Measurements from ENCODE around the gene GTF3C2. TPM values are rescaled to one million over a fixed set of nuclear protein-coding genes. Genes with fewer than 3 reads are reported as not detected.
"Not testable (repeated sequence)": the region's sequence is repeated elsewhere in the genome, so short reads cannot be mapped to it uniquely, and the experiment has no call there.

GTF3C2 gene
- total RNA-seq, 5 donors from 2014 or later (not counting 1 experiment from before 2014, with no cell fraction given) = 69.8 to 89.9 (median 82.1) TPM

GRCh38 chr2:27323596-27324285 lies 32.8 kb downstream of the GTF3C2 start:
- Mint-ChIP-seq H3K36me3 (peaks cover 31% of the 10 kb centered on the region), H3K27me3 (no peaks in the 10 kb centered on the region), H3K4me1 (peaks cover 20 to 32% (median 20%) of the 10 kb centered on the region in 3 donors), H3K9me3 (no peaks in the 10 kb centered on the region), H3K27ac (peak overlapping the region; percentile 96 to 97), H3K4me3 (peak overlapping the region; percentile 97 to 99 (median 98))
- no CpG with 5 or more reads among the region's 5 CpGs for WGBS (ENCODE audit: insufficient coverage)
- DNase-seq (no peak), ATAC-seq (replicated peaks in 1 of 4) (peak in 3 of 4 experiments; percentile 2 to 7 (median 2))
- no peaks in the 10 kb centered on the region for H3K27me3 ChIP-seq (replicated peaks in 1 of 2; ENCODE audit: control insufficient read depth in 2 of 2, extremely low read depth in 1 of 2, insufficient read depth in 2 of 2, low read length in 1 of 2)
- peaks cover 4 to 24% of the 10 kb centered on the region in 2 donors for H3K36me3 ChIP-seq (ENCODE audit: control insufficient read depth in 2 of 2, extremely low read depth in 1 of 2, insufficient read depth in 1 of 2, low read length in 1 of 2)
- H3K9me3 ChIP-seq = no peaks in the 10 kb centered on the region
- peak overlapping the region; percentile 82 to 87 for H3K4me3 ChIP-seq (ENCODE audit: control insufficient read depth in 1 of 2, extremely low read depth in 1 of 2, low read length in 1 of 2)
- peak overlapping the region; percentile 93 for H3K27ac ChIP-seq (ENCODE audit: low read length)
- H3K4me1 ChIP-seq (ENCODE audit: control insufficient read depth in 1 of 2, extremely low read depth in 1 of 2, insufficient read depth in 2 of 2, low read length in 2 of 2) = peaks cover 10 to 16% of the 10 kb centered on the region in 2 experiments
- ChIA-PET POLR2A (interaction anchor here (0.5 to 1.6 kb wide), 2 partner anchors 19 to 97 kb away, joined by 3 to 4 read pairs; no protein-coding TSS in a partner anchor), CTCF (interaction anchor here in 1 of 2 donors (0.6 to 0.7 kb wide), 2 partner anchors 21 to 36 kb away, joined by 5 read pairs; no protein-coding TSS in a partner anchor)

- ChIA-PET POLR2A (interaction anchor here (0.5 to 1.6 kb wide), 4 partner anchors 20 to 96 kb away, joined by 3 to 4 read pairs (median 4); no protein-coding TSS in a partner anchor), CTCF (interaction anchor here in 1 of 2 donors (0.6 to 0.9 kb wide), 4 partner anchors 20 to 1244 kb away, joined by 3 to 5 read pairs (median 4); no protein-coding TSS in a partner anchor)
- 1% methylated on average over 23 of the region's 39 CpGs for WGBS (ENCODE audit: insufficient coverage)
Measured at GRCh38 chr2:27322766-27323595, 33.6 kb downstream of the GTF3C2 start, which contains the start of gene MPV17. Gene MPV17, minus strand, starts transcription at chr2:27323097. Its CDS starts 580 bp downstream, at chr2:27322517.

GRCh38 chr2:27322301-27322765 lies 34.2 kb downstream of the GTF3C2 start:
- ATAC-seq (replicated peaks in 1 of 4) (peak in 2 of 4 experiments; percentile 4 to 10), DNase-seq (peak in 7 of 35 experiments; percentile 6 to 28 (median 8))
- Histone ChIP-seq H3K27ac (ENCODE audit: low read length) (peak overlapping the region; percentile 93), H3K9me3 (no peaks in the 10 kb centered on the region), H3K27me3 (replicated peaks in 1 of 2; ENCODE audit: control insufficient read depth in 2 of 2, extremely low read depth in 1 of 2, insufficient read depth in 2 of 2, low read length in 1 of 2) (no peaks in the 10 kb centered on the region), H3K4me3 (ENCODE audit: control insufficient read depth in 1 of 2, extremely low read depth in 1 of 2, low read length in 1 of 2) (peak overlapping the region; percentile 82 to 87), H3K36me3 (ENCODE audit: control insufficient read depth in 2 of 2, extremely low read depth in 1 of 2, insufficient read depth in 1 of 2, low read length in 1 of 2) (peaks cover 4 to 15% of the 10 kb centered on the region in 2 donors), H3K4me1 (ENCODE audit: control insufficient read depth in 1 of 2, extremely low read depth in 1 of 2, insufficient read depth in 2 of 2, low read length in 2 of 2) (peaks cover 10 to 16% of the 10 kb centered on the region in 2 experiments)
- no peaks in the 10 kb centered on the region for H3K9me3 Mint-ChIP-seq
- H3K4me3 Mint-ChIP-seq = peak overlapping the region; percentile 97 to 99 (median 98)
- WGBS (ENCODE audit: insufficient coverage) = 0% methylated on average over 1 of the region's 10 CpGs
- H3K4me1 Mint-ChIP-seq = peaks cover 20 to 32% (median 20%) of the 10 kb centered on the region in 3 donors
- H3K27me3 Mint-ChIP-seq = no peaks in the 10 kb centered on the region
- peak overlapping the region; percentile 96 to 97 for H3K27ac Mint-ChIP-seq
- CTCF ChIA-PET = interaction anchor here in 1 of 2 donors (0.6 to 0.9 kb wide), 3 partner anchors 19 to 1245 kb away, joined by 3 to 4 read pairs (median 3); no protein-coding TSS in a partner anchor
- POLR2A ChIA-PET = interaction anchor here in 1 of 2 donors (0.5 to 1.0 kb wide), 2 partner anchors 58 to 255 kb away, joined by 3 to 4 read pairs; no protein-coding TSS in a partner anchor
- H3K36me3 Mint-ChIP-seq = peaks cover 23% of the 10 kb centered on the region

More at GRCh38 chr2:27322766-27323595, 33.6 kb downstream of the GTF3C2 start, which contains the start of gene MPV17:
- peak; percentile 96 to 99 (median 98) for ATAC-seq (replicated peaks in 1 of 4)
- Histone ChIP-seq H3K36me3 (ENCODE audit: control insufficient read depth in 2 of 2, extremely low read depth in 1 of 2, insufficient read depth in 1 of 2, low read length in 1 of 2) (peaks cover 4 to 18% of the 10 kb centered on the region in 2 donors), H3K9me3 (no peaks in the 10 kb centered on the region), H3K27me3 (replicated peaks in 1 of 2; ENCODE audit: control insufficient read depth in 2 of 2, extremely low read depth in 1 of 2, insufficient read depth in 2 of 2, low read length in 1 of 2) (no peaks in the 10 kb centered on the region), H3K4me1 (ENCODE audit: control insufficient read depth in 1 of 2, extremely low read depth in 1 of 2, insufficient read depth in 2 of 2, low read length in 2 of 2) (peaks cover 10 to 16% of the 10 kb centered on the region in 2 experiments), H3K4me3 (ENCODE audit: control insufficient read depth in 1 of 2, extremely low read depth in 1 of 2, low read length in 1 of 2) (peak within 1 kb of the TSS; percentile 82 to 87), H3K27ac (ENCODE audit: low read length) (peak within 1 kb of the TSS; percentile 93)
- DNase-seq = peak; percentile 67 to 91 (median 82)
- peaks cover 24% of the 10 kb centered on the region for H3K36me3 Mint-ChIP-seq
- peak within 1 kb of the TSS; percentile 97 to 99 (median 98) for H3K4me3 Mint-ChIP-seq
- H3K9me3 Mint-ChIP-seq = no peaks in the 10 kb centered on the region
- H3K27ac Mint-ChIP-seq = peak within 1 kb of the TSS; percentile 96 to 97
- no peaks in the 10 kb centered on the region for H3K27me3 Mint-ChIP-seq
- peaks cover 20 to 32% (median 20%) of the 10 kb centered on the region in 3 donors for H3K4me1 Mint-ChIP-seq

- Histone ChIP-seq H3K27me3 (replicated peaks in 1 of 2; ENCODE audit: control insufficient read depth in 2 of 2, extremely low read depth in 1 of 2, insufficient read depth in 2 of 2, low read length in 1 of 2) (no peaks in the 10 kb centered on the region), H3K36me3 (ENCODE audit: control insufficient read depth in 2 of 2, extremely low read depth in 1 of 2, insufficient read depth in 1 of 2, low read length in 1 of 2) (peaks cover 3 to 14% of the 10 kb centered on the region in 2 donors), H3K9me3 (no peaks in the 10 kb centered on the region), H3K4me1 (ENCODE audit: control insufficient read depth in 1 of 2, extremely low read depth in 1 of 2, insufficient read depth in 2 of 2, low read length in 2 of 2) (peaks cover 10 to 16% of the 10 kb centered on the region in 2 experiments), H3K27ac (ENCODE audit: low read length) (no peak overlapping the region), H3K4me3 (ENCODE audit: control insufficient read depth in 1 of 2, extremely low read depth in 1 of 2, low read length in 1 of 2) (no peak overlapping the region)
- 78% methylated on average over 6 of the region's 8 CpGs for WGBS (ENCODE audit: insufficient coverage)
- H3K4me3 Mint-ChIP-seq = peak overlapping the region in 2 of 3 donors; percentile 35 to 99
- CTCF ChIA-PET = no interaction called here
- H3K27me3 Mint-ChIP-seq = no peaks in the 10 kb centered on the region
- POLR2A ChIA-PET = no interaction called here
- peaks cover 20 to 32% (median 20%) of the 10 kb centered on the region in 3 donors for H3K4me1 Mint-ChIP-seq
- no peak for ATAC-seq (replicated peaks in 1 of 4)
- H3K9me3 Mint-ChIP-seq = no peaks in the 10 kb centered on the region
- DNase-seq = no peak
- H3K27ac Mint-ChIP-seq = no peak overlapping the region
- H3K36me3 Mint-ChIP-seq = peaks cover 12% of the 10 kb centered on the region
Measured at GRCh38 chr2:27320958-27321543, 35.5 kb downstream of the GTF3C2 start.

- H3K36me3 Mint-ChIP-seq; H3K27me3 Mint-ChIP-seq; H3K9me3 Mint-ChIP-seq; H3K4me3 ChIP-seq (ENCODE audit: control insufficient read depth in 1 of 2, extremely low read depth in 1 of 2, low read length in 1 of 2); H3K27me3 ChIP-seq (replicated peaks in 1 of 2; ENCODE audit: control insufficient read depth in 2 of 2, extremely low read depth in 1 of 2, insufficient read depth in 2 of 2, low read length in 1 of 2); H3K4me3 Mint-ChIP-seq; H3K27ac ChIP-seq (ENCODE audit: low read length); ATAC-seq (replicated peaks in 1 of 4); H3K9me3 ChIP-seq; H3K27ac Mint-ChIP-seq; DNase-seq: not testable (repeated sequence)
- POLR2A ChIA-PET = interaction anchor here in 1 of 2 donors (0.6 kb wide), 2 partner anchors 41 to 263 kb away, joined by 4 to 5 read pairs; no protein-coding TSS in a partner anchor
- peaks cover 4 to 13% of the 10 kb centered on the region in 2 donors for H3K36me3 ChIP-seq (ENCODE audit: control insufficient read depth in 2 of 2, extremely low read depth in 1 of 2, insufficient read depth in 1 of 2, low read length in 1 of 2)
- peaks cover 20 to 32% (median 20%) of the 10 kb centered on the region in 3 donors for H3K4me1 Mint-ChIP-seq
- whole genome bisulfite sequencing (ENCODE audit: insufficient coverage) = 98% methylated on average over 8 of the region's 15 CpGs
- CTCF ChIA-PET = interaction anchor here in 1 of 2 donors (1.0 kb wide), 1 partner anchor 50 kb away, joined by 3 read pairs; the partner anchor contains the start of genes EIF2B4 and SNX17
- peaks cover 10 to 16% of the 10 kb centered on the region in 2 experiments for H3K4me1 ChIP-seq (ENCODE audit: control insufficient read depth in 1 of 2, extremely low read depth in 1 of 2, insufficient read depth in 2 of 2, low read length in 2 of 2)
Measured at GRCh38 chr2:27319839-27320238, 36.7 kb downstream of the GTF3C2 start.
